Epithelial cell of esophagus (primary cell): Measurements from ENCODE around the gene DPYD.
A peak's percentile ranks its signal among the peaks of the same experiment; 100 is the strongest.

Experiments used
- DNase-seq: peaks from one replicate; pipeline ENCODE4 v3.0.0; 2010; ENCODE audit warnings: low read depth
- H3K4me3 ChIP-seq: 2 replicates; pipeline ENCODE4 v1.5.1; 2011; ENCODE audit warnings: mild to moderate bottlenecking, low read length, control low read depth
- TF ChIP-seq, protein P1 (sequence below): IDR thresholded peaks from 2 replicates; pipeline ENCODE4 v1.5.1; 2011; ENCODE audit warnings: low read depth, mild to moderate bottlenecking, low read length, control low read depth, inconsistent platforms; ENCODE audit not compliant: insufficient read depth; ENCODE audit errors: missing control alignments

DPYD gene

GRCh38 chr1:97901017-97901658 lies 19.7 kb downstream of the DPYD start:
- H3K4me3 ChIP-seq: no peak overlapping the region
- no peak for DNase-seq
- TF ChIP-seq, protein P1, sequence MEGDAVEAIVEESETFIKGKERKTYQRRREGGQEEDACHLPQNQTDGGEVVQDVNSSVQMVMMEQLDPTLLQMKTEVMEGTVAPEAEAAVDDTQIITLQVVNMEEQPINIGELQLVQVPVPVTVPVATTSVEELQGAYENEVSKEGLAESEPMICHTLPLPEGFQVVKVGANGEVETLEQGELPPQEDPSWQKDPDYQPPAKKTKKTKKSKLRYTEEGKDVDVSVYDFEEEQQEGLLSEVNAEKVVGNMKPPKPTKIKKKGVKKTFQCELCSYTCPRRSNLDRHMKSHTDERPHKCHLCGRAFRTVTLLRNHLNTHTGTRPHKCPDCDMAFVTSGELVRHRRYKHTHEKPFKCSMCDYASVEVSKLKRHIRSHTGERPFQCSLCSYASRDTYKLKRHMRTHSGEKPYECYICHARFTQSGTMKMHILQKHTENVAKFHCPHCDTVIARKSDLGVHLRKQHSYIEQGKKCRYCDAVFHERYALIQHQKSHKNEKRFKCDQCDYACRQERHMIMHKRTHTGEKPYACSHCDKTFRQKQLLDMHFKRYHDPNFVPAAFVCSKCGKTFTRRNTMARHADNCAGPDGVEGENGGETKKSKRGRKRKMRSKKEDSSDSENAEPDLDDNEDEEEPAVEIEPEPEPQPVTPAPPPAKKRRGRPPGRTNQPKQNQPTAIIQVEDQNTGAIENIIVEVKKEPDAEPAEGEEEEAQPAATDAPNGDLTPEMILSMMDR: no peak

GRCh38 chr1:97898948-97899347 lies 21.9 kb downstream of the DPYD start:
- no peak overlapping the region for H3K4me3 ChIP-seq
- DNase-seq: no peak
- TF ChIP-seq, protein P1: no peak

- H3K4me3 ChIP-seq: no peak overlapping the region
- no peak for DNase-seq
- TF ChIP-seq, protein P1: no peak
These were observed 25.6 kb downstream of the DPYD start for GRCh38 chr1:97895278-97895677.

DNA sequence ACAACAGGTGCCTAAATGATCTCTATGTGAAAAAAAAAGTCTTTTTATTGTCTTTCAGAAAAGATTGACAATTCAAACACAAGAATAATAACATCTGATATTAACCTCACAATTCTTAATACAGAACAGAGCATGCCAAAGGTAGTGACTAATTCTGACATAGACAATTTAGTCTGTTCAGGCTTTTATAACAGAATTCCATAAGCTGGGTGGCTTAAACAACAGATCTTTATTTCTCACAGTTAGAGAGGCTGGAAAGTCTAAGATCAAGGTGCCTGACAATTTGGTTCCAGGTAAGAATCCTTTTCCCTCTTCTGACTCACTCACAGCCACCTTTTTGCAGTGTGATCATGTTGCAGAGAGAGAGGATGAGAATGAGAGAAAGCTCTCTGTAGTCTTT lies 27.0 kb downstream of the DPYD start:
- TF ChIP-seq, protein P1: no peak
- H3K4me3 ChIP-seq: no peak overlapping the region
- DNase-seq: peak; percentile 23

- TF ChIP-seq, protein P1: no peak
- no peak for DNase-seq
These were observed 34.6 kb downstream of the DPYD start for GRCh38 chr1:97886199-97886598.

DNA sequence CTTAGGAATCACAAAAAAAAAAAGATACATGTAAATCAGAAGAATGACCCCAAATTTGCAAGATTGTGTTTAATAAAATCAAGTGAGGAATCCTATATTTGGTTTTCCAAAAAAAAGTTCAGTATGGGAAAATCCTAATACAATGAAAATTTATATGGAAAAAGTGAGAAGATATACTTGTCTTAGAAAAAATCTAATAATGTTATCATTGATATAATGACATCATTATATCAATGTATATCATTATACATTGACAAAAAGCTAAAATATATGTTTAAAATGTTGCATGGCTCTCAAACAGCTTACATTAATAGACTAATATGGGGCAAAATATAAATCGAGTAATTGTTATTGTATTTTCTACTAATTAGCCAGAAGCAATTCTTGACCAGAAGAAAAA lies 37.0 kb downstream of the DPYD start:
- DNase-seq: no peak
- TF ChIP-seq, protein P1: no peak
- no peak overlapping the region for H3K4me3 ChIP-seq

More at GRCh38 chr1:97886199-97886598, 34.6 kb downstream of the DPYD start:
- H3K4me3 ChIP-seq: no peak overlapping the region

DNA sequence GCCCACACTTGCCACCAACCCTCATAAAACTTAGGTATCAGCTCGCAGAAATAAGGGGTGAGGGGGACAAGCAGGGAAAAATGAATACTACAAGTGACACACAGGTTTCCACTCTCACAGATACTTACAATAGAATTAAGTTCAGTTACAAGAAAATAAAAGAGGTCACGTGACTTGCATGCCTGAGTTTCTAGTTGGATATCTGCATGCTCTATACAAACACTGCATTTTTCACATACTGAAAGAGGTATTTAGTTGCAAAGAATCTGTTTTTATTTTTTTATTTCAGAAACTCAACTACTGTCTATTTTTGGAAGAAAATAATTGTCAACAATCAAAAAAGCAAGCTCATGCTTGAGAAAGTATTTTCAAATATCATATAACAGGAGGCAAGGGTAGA lies 43.5 kb downstream of the DPYD start:
- DNase-seq: no peak
- no peak overlapping the region for H3K4me3 ChIP-seq
- TF ChIP-seq, protein P1: no peak
